Renal cortex interstitium (tissue), 11 donors: Measurements from ENCODE around the gene MFN2. TPM values are rescaled to one million over a fixed set of nuclear protein-coding genes. Genes with fewer than 3 reads are reported as not detected.
"Not testable (repeated sequence)": the region's sequence is repeated elsewhere in the genome, so short reads cannot be mapped to it uniquely, and the experiment has no call there.

ENCODE experiments used
- DNase-seq, 11 donors: peaks; one replicate each; pipeline ENCODE4 v3.0.0-alpha.2; 2013; ENCODE audit warnings: low read depth in 9 of 11, low spot score in 4 of 11; ENCODE audit errors: extremely low read depth in 1 of 11
- polyA plus RNA-seq, 3 donors: library from polyadenylated mRNA; unstranded; fragments of 120-200 nt; gene quantifications; one replicate each; pipeline ENCODE4 v1.2.1, GENCODE V29; 2013; ENCODE audit not compliant: insufficient read length in 3 of 3

The MFN2 gene
- polyA plus RNA-seq, 3 donors = 60.7 to 67.0 (median 64.7) TPM

GRCh38 chr1:12011998-12012397 is 31.8 kb downstream of the MFN2 start:
- no peak for DNase-seq

DNA sequence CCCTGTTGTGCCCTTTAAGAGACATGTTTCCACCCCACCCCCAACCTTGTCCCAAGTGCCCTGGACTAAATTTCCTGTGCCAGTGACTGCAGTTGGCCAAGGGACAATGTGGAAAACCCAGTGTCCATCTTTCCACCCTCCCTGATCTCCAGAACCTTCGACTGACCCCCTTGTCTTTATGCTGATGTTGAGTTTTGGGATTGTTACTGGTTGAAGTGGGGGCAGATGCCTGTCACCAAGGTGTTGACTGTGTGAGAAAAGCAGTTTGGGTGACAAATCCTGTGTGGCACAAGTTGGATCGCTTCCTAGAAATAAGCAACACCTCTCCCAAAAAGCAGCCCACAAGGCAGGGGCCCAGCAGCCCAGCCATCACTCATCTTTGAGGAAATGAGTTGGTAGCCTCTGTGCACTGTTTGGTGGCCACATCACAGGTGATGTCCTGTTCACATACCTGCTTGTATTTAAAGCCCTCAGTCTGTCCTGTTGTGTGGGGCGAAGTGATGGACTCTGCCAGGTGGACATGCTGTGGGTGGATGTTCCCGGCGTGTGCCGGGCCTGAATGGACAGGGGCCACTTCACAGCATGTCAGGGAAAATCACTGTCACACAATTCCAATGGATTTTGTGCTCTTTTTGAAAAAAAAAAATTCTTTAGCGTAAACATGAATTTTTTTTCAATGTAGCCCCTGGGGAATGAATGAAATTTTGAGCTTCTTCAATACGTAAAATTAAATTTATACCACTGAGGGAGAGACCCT is 32.5 kb downstream of the MFN2 start:
- no peak for DNase-seq

- DNase-seq = no peak
These were observed 34.1 kb downstream of the MFN2 start for GRCh38 chr1:12014141-12014991.

DNA sequence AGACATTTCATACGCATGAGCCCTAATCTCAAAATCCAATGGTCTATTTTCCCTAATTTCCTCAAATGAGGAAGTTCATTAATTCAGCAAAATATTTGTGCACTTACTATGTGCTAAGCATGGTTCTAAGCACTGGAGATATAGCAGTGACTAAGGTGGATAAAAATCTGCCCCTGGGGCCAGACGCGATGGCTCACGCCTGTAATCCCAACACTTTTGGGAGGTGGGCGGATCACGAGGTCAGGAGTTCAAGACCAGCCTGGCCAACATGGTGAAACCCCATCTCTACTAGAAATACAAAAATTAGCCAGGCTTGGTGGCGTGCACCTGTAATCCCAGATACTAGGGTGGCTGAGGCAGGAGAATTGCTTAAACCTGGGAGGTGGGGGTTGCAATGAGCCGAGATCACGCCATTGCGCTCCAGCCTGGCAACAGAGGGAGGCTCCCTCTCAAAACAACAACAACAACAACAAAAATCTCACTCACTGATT is 34.8 kb downstream of the MFN2 start:
- no peak for DNase-seq

GRCh38 chr1:12015499-12015898 is 35.3 kb downstream of the MFN2 start:
- DNase-seq = no peak

DNA sequence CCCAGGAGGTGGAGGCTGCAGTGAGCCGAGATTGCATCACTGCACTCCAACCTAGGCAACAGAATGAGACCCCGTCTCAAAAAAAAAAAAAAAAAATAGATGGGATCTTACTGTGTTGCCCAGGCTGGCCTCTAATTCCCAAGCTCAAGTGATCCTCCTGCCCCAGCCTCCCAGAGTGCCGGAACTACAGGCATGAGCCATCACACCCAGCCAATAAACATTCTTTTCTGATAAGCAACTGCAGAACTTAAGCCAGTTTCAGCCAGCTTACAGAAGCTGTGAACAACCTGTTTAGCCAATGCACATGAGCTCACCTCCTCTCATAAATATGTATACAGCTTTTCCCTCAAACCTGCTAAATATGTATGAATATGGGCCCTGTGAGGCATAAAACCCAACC is 35.9 kb downstream of the MFN2 start:
- no peak for DNase-seq

DNA sequence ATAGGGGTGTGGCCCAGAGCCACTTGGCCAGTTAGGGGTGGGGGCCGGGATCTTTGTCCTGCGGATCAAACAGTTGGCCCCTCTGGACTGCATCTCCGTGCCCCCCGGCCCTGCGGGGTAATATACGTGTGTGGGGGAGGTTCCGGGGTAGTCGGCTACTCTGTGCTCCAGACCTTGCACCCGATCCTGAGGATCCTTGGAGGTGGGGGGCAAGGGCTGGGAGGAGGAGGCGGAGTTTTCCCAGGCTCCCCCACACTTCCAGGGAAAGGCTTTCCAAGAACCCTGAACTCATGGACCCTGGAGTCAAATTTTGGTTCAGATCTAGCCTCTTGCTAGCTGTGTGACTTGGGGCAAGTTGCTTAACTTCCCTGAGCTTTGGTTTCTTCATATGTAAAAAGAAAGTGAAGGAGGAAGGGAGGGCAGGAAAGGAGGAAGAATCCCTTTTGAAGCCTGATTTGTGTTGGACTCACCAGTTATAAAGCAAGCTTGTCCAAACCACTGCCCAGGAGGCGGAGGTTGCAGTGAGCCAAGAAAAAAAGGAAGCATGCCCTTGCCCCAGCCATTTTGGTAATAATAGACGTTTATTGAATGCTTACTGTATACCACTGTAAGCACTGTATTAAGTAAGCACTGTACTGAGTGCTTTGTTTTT is 39.7 kb downstream of the MFN2 start:
- DNase-seq = peak in 1 of 11 donors; percentile 22

GRCh38 chr1:12021616-12022015 is 41.4 kb downstream of the MFN2 start:
- no peak for DNase-seq

GRCh38 chr1:12022036-12022435 is 41.8 kb downstream of the MFN2 start:
- no peak for DNase-seq

GRCh38 chr1:12026586-12026985 is 46.3 kb downstream of the MFN2 start:
- DNase-seq = no peak

DNA sequence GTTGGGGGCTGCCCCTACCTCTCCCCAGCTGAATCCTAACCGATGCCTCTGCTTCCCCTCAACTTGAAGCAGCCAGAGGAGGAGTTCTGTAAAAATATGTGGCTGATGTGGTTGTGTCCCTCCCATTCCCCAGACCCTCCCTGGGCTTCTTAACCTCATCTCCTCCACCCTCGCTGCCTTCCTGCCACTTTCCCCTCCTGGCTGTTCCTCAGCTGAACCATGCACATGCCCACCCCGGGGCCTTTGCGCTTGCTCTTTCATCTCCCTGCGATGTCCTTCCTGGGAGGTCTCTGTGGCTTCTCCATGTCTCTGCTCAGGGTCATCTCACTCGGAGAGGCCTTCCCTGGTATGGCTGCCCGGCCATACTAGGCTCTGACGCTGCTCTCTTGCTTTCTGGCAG is 48.0 kb downstream of the MFN2 start:
- no peak for DNase-seq

DNA sequence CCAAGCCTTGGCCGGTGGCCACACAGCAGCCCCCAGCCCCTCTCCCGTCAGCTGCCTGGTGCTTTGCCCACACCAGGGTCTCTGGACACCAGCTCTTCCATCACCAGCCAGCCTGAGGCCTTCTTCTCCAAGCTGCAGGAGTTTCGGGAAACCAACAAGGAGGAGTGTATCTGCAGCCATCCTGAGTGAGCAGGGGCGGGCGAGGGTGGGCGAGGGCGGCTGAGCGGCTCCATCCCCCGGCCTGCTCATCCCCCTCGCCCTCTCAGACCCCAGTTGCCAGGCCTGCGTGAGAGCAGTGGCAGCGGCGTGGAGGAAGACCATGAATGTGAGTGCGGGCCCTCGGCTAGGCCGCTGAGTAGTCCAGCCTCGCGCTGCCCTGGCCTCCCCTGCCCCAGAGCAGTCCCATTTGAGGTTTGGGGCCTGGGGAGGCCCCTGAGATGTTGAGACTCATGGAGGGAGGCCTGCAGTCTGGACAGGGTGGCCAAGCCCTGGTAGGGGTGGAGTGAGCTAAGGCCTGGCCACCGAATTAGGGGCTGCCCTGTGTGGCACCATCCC is 48.8 kb downstream of the MFN2 start:
- DNase-seq = no peak

DNA sequence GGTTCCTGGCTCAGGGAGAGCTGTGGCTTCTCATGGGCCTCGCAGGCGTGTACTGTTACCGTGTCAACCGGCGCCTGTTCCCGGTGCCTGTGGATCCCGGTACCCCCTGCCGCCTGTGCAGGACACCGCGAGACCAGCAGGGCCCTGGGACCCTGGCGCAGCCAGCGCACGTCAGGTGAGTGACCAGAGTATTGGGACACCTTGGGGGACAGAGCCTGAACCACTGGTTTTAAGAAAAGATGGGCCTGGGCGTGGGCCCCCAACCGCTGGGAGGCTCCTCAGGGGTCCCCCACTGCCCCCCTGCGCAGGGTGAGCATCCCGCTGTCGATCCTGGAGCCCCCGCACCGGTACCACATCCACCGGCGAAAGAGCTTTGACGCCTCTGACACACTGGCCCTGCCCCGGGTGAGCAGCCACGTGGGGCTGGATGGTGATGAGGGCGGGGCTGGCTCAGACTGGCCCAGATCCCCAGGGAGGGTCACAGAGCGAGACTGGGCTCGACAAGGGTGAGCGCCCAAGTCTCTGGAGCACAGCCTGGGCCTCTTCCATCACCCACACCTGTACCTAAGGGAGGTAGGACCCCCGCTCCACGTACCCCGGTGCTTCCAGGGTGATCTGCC is 49.6 kb downstream of the MFN2 start:
- DNase-seq = no peak

- DNase-seq = no peak
These were observed 51.1 kb downstream of the MFN2 start for GRCh38 chr1:12031039-12031980.

GRCh38 chr1:12032161-12032621 is 51.9 kb downstream of the MFN2 start:
- no peak for DNase-seq

DNA sequence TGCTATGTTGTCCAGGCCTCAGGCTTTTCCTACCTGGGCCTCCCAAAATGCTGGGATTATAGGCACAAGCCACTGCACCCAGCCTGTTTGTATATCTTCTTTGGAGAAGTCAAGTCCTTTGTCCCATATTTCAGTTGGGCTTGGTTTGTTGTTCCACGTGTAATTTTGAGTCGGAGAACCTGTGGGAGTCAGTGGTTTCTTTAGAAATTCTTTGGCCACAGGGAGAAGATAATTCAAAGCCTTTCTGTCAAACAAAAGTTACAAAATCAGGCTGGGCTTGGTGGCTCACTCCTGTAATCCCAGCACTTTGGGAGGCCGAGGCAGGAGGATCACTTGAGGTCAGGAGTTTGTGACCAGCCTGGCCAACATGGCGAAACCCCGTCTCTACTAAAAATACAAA is 53.2 kb downstream of the MFN2 start:
- DNase-seq = not testable (repeated sequence)

GRCh38 chr1:12034381-12034801 is 54.1 kb downstream of the MFN2 start:
- no peak for DNase-seq

DNA sequence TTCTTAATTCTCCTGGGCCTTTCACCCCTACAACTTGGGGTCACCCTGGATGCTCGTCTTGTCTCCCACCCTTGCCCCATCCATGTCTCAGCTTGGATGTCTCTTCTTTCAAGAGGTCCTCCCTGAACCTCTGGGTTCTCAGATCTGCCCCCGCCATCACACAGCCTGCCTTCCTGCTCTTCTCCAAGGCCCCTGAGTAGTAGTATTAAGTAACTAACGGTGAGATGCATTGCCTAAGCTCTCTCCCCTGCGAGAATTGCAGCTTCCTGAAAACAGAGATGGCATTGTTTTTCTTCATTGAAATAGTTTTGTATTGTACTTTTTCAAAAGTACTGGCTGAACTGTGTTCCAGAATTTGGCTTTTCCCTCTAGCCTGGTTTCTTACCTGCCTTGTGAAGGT is 55.1 kb downstream of the MFN2 start:
- DNase-seq = no peak
